GM19351 (cell line): ENCODE data around the gene RAD51B.
"Not testable (repeated sequence)": the region's sequence is repeated elsewhere in the genome, so short reads cannot be mapped to it uniquely, and the experiment has no call there.

Source experiments
- ATAC-seq: cut with Tn5 transposase; IDR thresholded peaks from one replicate; pipeline ENCODE4 v1.9.1; 2021; ENCODE audit warnings: mild to moderate bottlenecking, moderate library complexity; ENCODE audit not compliant: unreplicated experiment

The RAD51B gene

GRCh38 chr14:67942080-67942710 lies 122.6 kb downstream of the RAD51B start:
- no peak for ATAC-seq

DNA sequence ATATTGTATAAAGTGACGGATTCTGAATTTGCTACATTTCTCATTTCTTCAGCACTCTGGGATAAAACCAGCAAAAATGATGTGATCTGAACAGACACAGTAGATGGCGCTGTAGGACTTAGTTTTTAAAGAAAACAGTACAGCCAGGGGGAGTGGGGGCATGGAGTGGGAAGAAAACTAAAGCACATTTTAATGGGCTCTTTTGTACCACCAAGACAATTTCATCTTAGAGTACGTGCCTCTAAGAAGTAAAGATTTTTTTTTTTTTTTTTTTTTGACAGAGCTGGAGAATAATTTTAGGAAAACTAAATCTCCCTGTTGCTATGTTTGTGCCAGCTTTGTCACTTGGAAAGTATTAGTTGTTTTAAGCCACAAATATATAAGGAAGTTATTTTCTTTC lies 124.4 kb downstream of the RAD51B start:
- no peak for ATAC-seq

DNA sequence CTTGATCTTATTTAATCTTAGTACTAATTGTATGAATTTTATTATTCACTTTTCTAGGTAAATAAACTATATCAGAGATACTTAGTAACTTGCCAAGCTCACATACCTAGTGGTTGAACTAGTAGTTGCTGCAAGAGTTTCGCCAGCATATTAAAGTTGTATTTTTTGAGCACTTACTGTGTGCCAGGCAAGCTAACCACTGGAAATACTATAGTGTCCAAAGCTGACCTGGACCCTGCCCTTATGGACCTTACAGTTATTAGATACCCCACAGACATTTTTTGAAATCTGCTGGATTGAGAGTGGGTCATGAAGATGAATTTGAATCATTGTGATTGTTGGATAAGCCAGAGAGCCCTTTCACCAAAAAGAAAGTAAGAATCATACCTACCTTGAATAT lies 125.0 kb downstream of the RAD51B start:
- no peak for ATAC-seq

- ATAC-seq, result no peak
These were observed 130.2 kb downstream of the RAD51B start for GRCh38 chr14:67949771-67950170.

DNA sequence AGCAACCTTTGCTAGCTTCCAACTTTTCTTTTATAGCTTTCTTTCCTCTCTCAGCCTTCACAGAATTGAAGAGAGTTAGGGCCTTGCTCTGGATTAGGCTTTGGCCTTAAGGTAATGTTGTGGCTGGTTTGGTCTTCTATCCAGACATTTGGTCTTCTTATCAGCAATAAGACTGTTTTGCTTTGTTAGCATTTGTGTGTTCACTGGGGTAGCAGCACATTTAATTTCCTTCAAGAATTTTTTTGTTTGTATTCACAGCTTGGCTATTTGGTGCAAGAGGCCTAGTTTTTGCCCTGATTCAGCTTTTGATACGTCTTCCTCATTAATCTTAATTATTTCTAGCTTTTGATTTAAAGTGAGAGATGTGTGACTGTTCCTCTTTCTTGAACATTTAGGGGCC lies 130.8 kb downstream of the RAD51B start:
- no peak for ATAC-seq

DNA sequence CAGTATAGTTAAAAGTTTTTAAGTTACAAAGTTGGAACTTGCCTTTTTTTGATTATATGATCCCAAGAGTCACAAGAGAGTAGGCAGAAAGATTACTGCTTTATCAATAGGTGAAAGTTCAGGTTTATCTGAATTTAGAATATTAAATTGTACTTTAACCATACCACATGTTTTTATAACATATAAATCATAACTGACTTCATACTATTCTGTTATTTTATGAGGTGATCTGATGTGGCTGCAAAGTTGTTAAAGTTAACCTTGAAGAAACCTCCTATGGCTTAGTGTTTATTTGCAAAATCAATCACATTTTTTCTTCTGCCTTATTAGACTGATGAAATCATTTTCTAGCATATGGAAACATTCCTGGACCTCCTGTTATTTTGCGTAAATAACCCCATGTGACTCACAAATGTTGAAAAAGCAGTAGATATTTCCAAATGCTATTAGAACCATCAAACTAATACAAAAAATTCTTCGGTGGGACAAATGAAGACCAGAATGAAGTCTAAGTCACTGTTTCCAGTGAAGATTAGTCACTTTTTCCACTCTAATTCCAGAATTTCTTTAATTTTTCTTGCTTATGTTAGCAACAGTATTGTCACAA lies 132.1 kb downstream of the RAD51B start:
- ATAC-seq, result no peak

GRCh38 chr14:67952381-67952780 lies 132.8 kb downstream of the RAD51B start:
- ATAC-seq, result no peak

GRCh38 chr14:67952786-67953185 lies 133.2 kb downstream of the RAD51B start:
- no peak for ATAC-seq

DNA sequence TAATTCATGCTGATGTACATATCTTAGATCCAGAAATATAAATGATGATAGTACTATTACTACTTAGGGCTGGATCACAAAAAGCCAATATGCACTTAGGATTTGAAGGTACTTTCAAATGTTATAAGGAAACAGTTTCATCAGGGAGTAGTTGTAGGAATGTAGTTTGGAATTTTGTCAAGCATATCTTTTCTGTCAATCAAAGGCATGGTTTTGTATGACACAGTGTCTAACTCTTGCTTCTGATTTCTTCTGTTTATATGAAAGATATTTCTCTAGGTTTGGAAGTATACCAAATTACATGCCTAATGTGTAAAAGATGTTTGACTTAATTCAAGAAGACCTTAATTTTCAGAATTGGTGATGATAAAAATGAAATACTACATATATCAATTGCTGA lies 135.7 kb downstream of the RAD51B start:
- ATAC-seq, result no peak

- ATAC-seq, result no peak
These were observed 138.4 kb downstream of the RAD51B start for GRCh38 chr14:67957946-67958345.

GRCh38 chr14:67961676-67962075 lies 142.1 kb downstream of the RAD51B start:
- no peak for ATAC-seq

DNA sequence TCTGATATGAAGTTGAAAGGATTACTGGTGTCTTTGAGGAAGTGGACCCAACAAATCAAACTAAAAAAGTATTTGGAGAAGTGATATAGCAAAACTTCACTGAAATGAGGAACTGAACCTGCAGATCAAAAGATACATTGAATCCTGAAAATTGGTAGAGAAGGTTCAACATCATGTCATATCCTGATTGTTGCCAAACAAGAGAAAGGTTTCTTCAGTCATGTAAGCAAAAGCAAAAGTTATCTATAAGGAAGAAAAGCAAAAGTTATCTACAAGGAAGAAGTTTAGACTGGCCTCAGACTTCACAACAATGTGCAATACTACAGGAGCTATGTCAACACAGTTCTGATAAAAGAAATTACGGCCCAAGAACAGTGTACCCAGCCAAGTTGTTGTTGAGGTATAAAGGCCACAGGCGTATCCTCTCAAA lies 142.7 kb downstream of the RAD51B start:
- ATAC-seq, result peak; percentile 69

DNA sequence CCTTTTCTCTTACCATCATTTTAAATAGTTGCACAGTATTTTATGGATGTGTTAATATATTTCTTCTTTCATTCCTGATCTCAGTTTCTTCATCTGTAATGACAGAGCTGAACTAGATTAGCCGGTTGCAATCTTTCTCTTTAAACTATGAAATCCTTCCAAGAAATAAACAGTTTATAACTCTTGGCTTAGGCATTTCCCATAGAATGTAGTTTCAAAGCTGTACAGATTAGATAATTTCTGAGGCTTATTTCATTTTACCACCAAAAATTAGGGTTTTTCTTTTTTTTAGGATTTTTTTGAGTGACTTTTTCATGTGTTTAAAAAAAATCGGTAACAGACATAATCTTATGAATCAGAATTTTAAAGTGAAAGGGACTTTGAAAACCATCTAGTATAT lies 144.0 kb downstream of the RAD51B start:
- no peak for ATAC-seq

- ATAC-seq, result no peak
These were observed 144.6 kb downstream of the RAD51B start for GRCh38 chr14:67963960-67964812.

GRCh38 chr14:67965696-67966095 lies 146.1 kb downstream of the RAD51B start:
- no peak for ATAC-seq

GRCh38 chr14:67967206-67967605 lies 147.6 kb downstream of the RAD51B start:
- no peak for ATAC-seq

DNA sequence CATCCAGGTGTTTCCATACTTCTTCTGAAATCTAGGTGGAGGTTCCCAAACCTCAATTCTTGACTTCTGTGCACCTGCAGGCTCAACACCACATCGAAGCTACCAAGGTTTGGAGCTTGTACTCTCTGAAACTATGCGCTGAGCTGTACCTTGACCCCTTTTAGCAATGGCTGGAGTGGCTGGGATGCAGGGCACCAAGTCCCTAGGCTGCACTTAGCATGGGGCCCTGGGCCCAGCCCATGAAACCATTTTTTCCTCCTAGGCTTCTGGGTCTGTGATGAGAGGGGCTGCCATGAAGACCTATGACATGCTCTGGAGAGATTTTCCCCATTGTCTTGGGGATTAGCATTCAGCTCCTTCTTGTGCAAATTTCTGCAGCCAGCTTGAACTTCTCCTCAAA lies 148.4 kb downstream of the RAD51B start:
- not testable (repeated sequence) for ATAC-seq

DNA sequence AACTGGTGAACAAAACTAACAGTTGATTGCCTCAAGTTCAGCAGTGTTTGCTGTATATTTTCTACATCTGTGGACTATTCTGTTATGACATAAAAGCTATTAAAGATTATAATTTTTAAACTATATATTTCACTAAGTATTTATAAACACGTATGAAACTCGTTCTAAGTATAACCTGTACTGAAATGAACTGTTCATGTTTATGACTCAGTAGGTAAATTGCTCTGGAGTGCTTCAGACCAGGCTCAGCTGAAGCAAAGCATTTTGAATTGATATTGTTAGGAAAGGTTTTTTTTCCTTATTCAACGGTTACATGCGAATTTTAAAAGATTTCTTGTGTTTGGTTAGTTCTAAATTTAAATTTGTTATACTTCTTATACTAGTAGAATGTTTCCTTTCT lies 151.3 kb downstream of the RAD51B start:
- no peak for ATAC-seq

- no peak for ATAC-seq
These were observed 152.3 kb downstream of the RAD51B start for GRCh38 chr14:67971627-67972625.

GRCh38 chr14:67973436-67973835 lies 153.9 kb downstream of the RAD51B start:
- ATAC-seq, result no peak

- no peak for ATAC-seq
These were observed 155.9 kb downstream of the RAD51B start for GRCh38 chr14:67975470-67975869.
